Measurements from ENCODE around the gene SCOC.

DNA sequence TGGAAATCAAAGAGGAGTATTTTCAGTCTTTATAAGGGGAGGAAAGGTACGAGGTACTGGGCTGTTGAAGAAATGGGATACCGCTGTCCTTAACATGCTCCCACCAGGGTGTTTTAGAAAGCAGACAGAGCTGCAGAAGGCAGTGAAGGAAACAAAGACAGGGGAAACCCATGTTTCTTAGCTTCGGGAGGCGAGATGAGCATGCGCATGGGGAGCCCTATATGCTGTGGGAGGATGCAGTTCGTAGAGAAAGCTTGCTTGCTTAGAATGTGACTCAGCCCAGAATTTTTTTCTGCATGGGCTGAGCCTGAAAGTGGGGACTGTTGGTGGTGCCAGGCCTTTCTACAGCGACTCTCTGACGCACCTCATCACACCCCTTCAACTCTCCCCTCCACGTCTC, 28.8 kb upstream of the SCOC start:
- TF ChIP-seq, protein P1, sequence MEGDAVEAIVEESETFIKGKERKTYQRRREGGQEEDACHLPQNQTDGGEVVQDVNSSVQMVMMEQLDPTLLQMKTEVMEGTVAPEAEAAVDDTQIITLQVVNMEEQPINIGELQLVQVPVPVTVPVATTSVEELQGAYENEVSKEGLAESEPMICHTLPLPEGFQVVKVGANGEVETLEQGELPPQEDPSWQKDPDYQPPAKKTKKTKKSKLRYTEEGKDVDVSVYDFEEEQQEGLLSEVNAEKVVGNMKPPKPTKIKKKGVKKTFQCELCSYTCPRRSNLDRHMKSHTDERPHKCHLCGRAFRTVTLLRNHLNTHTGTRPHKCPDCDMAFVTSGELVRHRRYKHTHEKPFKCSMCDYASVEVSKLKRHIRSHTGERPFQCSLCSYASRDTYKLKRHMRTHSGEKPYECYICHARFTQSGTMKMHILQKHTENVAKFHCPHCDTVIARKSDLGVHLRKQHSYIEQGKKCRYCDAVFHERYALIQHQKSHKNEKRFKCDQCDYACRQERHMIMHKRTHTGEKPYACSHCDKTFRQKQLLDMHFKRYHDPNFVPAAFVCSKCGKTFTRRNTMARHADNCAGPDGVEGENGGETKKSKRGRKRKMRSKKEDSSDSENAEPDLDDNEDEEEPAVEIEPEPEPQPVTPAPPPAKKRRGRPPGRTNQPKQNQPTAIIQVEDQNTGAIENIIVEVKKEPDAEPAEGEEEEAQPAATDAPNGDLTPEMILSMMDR (IDR thresholded peaks at IDR 0.05): no peak
- TF ChIP-seq POLR2A (IDR thresholded peaks at IDR 0.05): no peak
